Kidney capillary endothelial cell (primary cell): ENCODE results near the gene MMD.

Experiments used
- DNase-seq: peaks from one replicate; pipeline ENCODE4 v3.0.0-alpha.2; 2018; ENCODE audit warnings: low spot score

Gene MMD

DNA sequence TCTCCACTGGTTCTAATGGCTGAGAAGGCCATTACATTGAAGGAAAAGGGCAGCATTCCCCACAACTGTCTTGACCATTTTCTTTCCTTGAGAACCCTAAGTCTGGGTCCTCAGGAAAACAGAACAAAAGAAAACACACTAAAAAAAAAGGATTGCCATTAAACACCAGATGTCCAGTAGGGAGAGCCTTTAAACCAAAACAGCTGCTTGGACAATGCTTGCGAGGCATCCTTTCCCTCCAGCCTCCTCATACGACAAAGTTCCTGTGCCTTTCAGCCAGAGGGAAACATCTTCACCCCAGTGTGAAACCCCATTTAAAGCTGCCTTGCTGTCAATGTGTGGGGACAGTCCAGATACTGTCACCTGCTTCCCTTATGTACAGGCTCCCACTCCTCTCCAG is 74.3 kb downstream of the MMD start:
- DNase-seq = no peak

DNA sequence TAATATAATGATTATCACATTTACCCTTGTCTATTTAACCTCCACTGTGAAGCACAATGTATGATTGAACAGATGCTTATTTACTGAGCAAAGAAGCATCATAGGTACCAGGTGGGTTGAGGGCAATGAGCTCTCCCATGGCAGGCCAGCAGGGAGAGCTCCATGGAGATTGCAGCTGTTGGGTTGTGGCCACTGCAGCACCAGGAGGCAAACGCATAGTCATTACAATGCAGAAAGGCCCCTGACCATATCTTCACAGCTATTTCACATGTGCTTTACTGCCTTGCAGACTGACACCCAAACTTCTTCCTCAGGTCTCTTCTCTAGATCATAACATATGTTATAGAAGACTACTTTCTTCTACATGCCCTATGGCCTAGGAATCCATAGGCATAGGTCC is 75.0 kb downstream of the MMD start:
- DNase-seq = no peak

- DNase-seq = no peak
Observed at GRCh38 chr17:55345132-55345531, 76.5 kb downstream of the MMD start.

- DNase-seq = no peak
Observed at GRCh38 chr17:55344514-55344997, 77.1 kb downstream of the MMD start.

- DNase-seq = no peak
Observed at GRCh38 chr17:55343900-55344513, 77.6 kb downstream of the MMD start.

DNA sequence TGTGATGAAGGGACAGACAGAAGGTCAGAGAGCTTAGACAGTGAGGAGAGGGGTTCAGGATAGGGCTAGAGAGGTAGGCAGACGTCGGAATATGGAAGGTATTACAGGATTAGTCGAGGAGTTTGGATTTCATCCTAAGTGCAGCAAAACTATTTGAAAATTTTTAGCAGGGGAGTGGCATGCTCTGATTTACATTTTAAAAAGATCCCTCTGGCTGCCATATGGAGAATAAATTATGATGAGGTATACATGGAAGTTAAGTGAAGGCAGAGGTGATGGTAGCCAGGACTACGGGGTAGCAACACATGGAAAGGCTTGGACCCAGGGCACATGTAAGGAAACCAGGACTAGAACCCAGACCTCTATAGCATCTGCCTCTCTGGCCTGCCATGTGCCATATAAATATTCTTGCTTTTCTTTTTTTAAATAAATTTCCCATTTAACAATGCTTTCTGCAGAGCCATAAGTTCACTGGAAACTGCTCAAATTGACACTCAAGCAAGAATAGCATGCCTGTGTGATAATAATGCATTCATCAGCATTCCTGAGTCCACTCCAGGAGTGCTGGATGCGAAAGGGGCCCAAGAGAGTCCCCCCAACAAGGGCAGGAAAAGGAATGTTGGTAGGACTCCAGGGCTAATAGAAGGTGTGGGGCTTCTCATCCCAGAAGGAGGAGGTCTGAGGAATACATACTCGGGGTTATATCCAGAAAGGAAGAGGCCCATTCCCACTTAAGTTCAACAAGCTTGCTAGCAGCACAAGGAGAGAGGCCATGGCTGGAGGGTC is 78.6 kb downstream of the MMD start:
- DNase-seq = no peak
